Measurements from ENCODE around the gene STAP1. TPM values are rescaled to one million over a fixed set of nuclear protein-coding genes. Genes with fewer than 3 reads are reported as not detected.
"Not testable (repeated sequence)": the region's sequence is repeated elsewhere in the genome, so short reads cannot be mapped to it uniquely, and the experiment has no call there.

The STAP1 gene
- total RNA-seq, 2 experiments from 2014 or later = 88.4 to 111 TPM

DNA sequence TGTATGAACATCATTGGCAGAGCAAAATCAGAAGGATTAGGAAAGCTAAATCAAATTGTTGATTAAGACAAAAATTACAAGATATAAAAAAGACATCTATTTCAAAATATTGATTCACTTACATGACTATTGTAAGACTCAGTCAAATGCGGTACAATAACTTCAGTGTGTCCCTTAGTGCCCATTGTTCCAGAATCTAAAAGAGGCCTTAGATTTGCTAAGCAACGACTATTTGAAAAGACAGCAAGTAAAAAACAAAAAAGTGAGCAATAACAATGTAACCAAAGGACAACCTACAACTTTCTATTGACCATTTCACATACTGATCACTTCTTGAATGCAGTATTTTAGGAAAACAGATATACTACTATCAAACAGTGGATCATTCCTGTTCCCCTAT is 76.8 kb downstream of the STAP1 start:
- TF ChIP-seq, protein P1, sequence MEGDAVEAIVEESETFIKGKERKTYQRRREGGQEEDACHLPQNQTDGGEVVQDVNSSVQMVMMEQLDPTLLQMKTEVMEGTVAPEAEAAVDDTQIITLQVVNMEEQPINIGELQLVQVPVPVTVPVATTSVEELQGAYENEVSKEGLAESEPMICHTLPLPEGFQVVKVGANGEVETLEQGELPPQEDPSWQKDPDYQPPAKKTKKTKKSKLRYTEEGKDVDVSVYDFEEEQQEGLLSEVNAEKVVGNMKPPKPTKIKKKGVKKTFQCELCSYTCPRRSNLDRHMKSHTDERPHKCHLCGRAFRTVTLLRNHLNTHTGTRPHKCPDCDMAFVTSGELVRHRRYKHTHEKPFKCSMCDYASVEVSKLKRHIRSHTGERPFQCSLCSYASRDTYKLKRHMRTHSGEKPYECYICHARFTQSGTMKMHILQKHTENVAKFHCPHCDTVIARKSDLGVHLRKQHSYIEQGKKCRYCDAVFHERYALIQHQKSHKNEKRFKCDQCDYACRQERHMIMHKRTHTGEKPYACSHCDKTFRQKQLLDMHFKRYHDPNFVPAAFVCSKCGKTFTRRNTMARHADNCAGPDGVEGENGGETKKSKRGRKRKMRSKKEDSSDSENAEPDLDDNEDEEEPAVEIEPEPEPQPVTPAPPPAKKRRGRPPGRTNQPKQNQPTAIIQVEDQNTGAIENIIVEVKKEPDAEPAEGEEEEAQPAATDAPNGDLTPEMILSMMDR (conservative IDR thresholded peaks at IDR 0.05; ENCODE audit: low read length) = no peak
- no peak for TF ChIP-seq EZH2phosphoT487 (IDR thresholded peaks at IDR 0.05; ENCODE audit: borderline replicate concordance, low read depth, low read length)
- intact Hi-C loops (cut with micrococcal nuclease; ENCODE audit: unreplicated experiment) = no loop called here
- H3K4me3 ChIP-seq (ENCODE audit: low read depth, low read length, poor library complexity, severe bottlenecking) = no peak overlapping the region
- H3K27ac ChIP-seq (ENCODE audit: low read depth, low read length, poor library complexity, severe bottlenecking) = no peak overlapping the region
- no peaks in the 10 kb centered on the region for H4K20me1 ChIP-seq (ENCODE audit: insufficient read depth, low read length)
- BruUV-seq (replicated peaks) = no TSS peak
- POLR2A ChIA-PET = interaction anchor here (1.1 kb wide), 1 partner anchor 9 kb away, joined by 3 read pairs; no protein-coding TSS in a partner anchor
- H3K4me2 ChIP-seq (ENCODE audit: low read length) = no peak overlapping the region
- no peaks in the 10 kb centered on the region for H3K9me3 ChIP-seq (ENCODE audit: low read length)
- H2AFZ ChIP-seq (ENCODE audit: low read length) = no peak overlapping the region
- no peaks in the 10 kb centered on the region for H3K79me2 ChIP-seq (ENCODE audit: insufficient read depth, low read depth, low read length)
- DNase-seq (ENCODE audit: low spot score) = no peak
- peaks cover 92% of the 10 kb centered on the region for H3K36me3 ChIP-seq (ENCODE audit: insufficient read depth, low read length)
- H3K4me1 ChIP-seq (ENCODE audit: insufficient read depth, low read length, poor library complexity, severe bottlenecking) = no peaks in the 10 kb centered on the region
- H3K9me2 ChIP-seq (ENCODE audit: insufficient read depth, low read length) = no peaks in the 10 kb centered on the region
- CTCF ChIA-PET (ENCODE audit: unreplicated experiment) = no interaction called here

DNA sequence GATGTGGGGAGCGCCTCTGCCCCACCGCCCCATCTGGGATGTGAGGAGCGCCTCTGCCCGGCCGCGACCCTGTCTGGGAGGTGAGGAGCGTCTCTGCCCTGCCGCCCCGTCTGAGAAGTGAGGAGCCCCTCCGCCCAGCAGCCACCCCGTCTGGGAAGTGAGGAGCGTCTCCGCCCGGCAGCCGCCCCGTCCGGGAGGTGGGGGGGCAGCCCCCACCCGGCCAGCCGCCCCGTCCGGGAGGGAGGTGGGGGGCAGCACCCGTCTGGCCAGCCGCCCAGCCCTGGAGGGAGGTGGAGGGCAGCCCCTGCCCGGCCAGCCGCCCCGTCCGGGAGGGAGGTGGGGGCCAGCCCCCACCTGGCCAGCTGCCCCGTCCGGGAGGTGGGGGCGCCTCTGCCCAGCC is 78.5 kb downstream of the STAP1 start:
- H3K4me3 ChIP-seq (ENCODE audit: low read depth, low read length, poor library complexity, severe bottlenecking); H4K20me1 ChIP-seq (ENCODE audit: insufficient read depth, low read length); intact Hi-C loops (cut with micrococcal nuclease; ENCODE audit: unreplicated experiment); H3K79me2 ChIP-seq (ENCODE audit: insufficient read depth, low read depth, low read length); CTCF ChIA-PET (ENCODE audit: unreplicated experiment); H3K9me2 ChIP-seq (ENCODE audit: insufficient read depth, low read length); H3K9me3 ChIP-seq (ENCODE audit: low read length); BruUV-seq (replicated peaks); H3K4me1 ChIP-seq (ENCODE audit: insufficient read depth, low read length, poor library complexity, severe bottlenecking); H3K27ac ChIP-seq (ENCODE audit: low read depth, low read length, poor library complexity, severe bottlenecking); DNase-seq (ENCODE audit: low spot score); H3K4me2 ChIP-seq (ENCODE audit: low read length); POLR2A ChIA-PET; H2AFZ ChIP-seq (ENCODE audit: low read length): not testable (repeated sequence)
- H3K36me3 ChIP-seq (ENCODE audit: insufficient read depth, low read length) = peaks cover 90% of the 10 kb centered on the region

DNA sequence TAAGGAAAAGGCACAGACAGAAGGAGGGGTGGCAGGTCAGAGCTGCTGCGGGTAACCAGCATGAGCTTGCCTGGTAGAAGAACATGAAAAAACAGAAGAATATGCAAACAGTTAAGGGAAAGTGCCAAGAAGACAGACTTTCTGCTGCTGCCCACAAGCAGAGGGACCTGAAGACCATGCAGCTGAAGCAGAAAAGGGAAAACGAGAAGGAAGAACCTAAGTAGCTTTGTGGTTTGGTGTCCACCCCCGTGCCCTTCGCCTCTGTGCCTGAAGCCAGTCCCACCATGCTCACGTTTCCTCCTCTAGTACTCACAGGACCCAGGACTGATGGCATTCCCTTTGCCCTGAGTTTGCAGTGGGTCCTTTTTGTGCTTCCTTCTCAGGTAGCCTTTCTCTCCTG is 79.6 kb downstream of the STAP1 start:
- Histone ChIP-seq H2AFZ (ENCODE audit: low read length) (no peak overlapping the region), H3K4me3 (ENCODE audit: low read depth, low read length, poor library complexity, severe bottlenecking) (no peak overlapping the region), H3K9me2 (ENCODE audit: insufficient read depth, low read length) (no peaks in the 10 kb centered on the region), H3K4me1 (ENCODE audit: insufficient read depth, low read length, poor library complexity, severe bottlenecking) (no peaks in the 10 kb centered on the region), H4K20me1 (ENCODE audit: insufficient read depth, low read length) (no peaks in the 10 kb centered on the region), H3K27ac (ENCODE audit: low read depth, low read length, poor library complexity, severe bottlenecking) (no peak overlapping the region), H3K4me2 (ENCODE audit: low read length) (no peak overlapping the region), H3K36me3 (ENCODE audit: insufficient read depth, low read length) (peaks cover 86% of the 10 kb centered on the region), H3K9me3 (ENCODE audit: low read length) (no peaks in the 10 kb centered on the region), H3K79me2 (ENCODE audit: insufficient read depth, low read depth, low read length) (no peaks in the 10 kb centered on the region)
- intact Hi-C loops (cut with micrococcal nuclease; ENCODE audit: unreplicated experiment) = no loop called here
- DNase-seq (ENCODE audit: low spot score) = no peak
- TF ChIP-seq EZH2phosphoT487 (IDR thresholded peaks at IDR 0.05; ENCODE audit: borderline replicate concordance, low read depth, low read length) = no peak
- CTCF ChIA-PET (ENCODE audit: unreplicated experiment) = no interaction called here
- POLR2A ChIA-PET = interaction anchor here (1.2 kb wide), 1 partner anchor 9 kb away, joined by 3 read pairs; no protein-coding TSS in a partner anchor
- BruUV-seq (replicated peaks) = no TSS peak

DNA sequence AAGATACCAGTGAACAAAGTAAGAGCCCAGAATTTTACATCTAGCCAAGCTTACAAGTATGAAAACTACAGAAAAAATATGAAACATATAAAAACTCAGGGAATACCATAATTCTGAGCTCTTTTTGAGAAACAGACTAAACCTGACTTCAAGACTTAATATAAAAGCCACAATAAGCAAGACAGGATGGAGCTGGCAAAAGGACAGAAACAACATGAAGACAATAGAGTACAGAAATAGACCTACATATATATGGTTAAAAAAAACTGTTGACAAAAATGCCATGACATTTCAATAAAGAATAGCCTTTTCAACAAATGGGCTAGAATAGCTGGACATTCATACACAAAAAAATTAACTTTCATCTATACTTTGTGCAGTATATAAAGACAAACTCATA is 93.0 kb downstream of the STAP1 start:
- ChIA-PET CTCF (ENCODE audit: unreplicated experiment) (no interaction called here), POLR2A (interaction anchor here (0.7 to 1.2 kb wide), 3 partner anchors 10 to 29 kb away, joined by 3 to 4 read pairs (median 3); no protein-coding TSS in a partner anchor)
- H3K36me3 ChIP-seq (ENCODE audit: insufficient read depth, low read length) = peaks cover 55% of the 10 kb centered on the region
- H2AFZ ChIP-seq (ENCODE audit: low read length) = no peak overlapping the region
- no peaks in the 10 kb centered on the region for H4K20me1 ChIP-seq (ENCODE audit: insufficient read depth, low read length)
- H3K79me2 ChIP-seq (ENCODE audit: insufficient read depth, low read depth, low read length) = no peaks in the 10 kb centered on the region
- H3K4me2 ChIP-seq (ENCODE audit: low read length) = no peak overlapping the region
- no peak overlapping the region for H3K4me3 ChIP-seq (ENCODE audit: low read depth, low read length, poor library complexity, severe bottlenecking)
- no peaks in the 10 kb centered on the region for H3K9me2 ChIP-seq (ENCODE audit: insufficient read depth, low read length)
- H3K27ac ChIP-seq (ENCODE audit: low read depth, low read length, poor library complexity, severe bottlenecking) = no peak overlapping the region
- no peaks in the 10 kb centered on the region for H3K9me3 ChIP-seq (ENCODE audit: low read length)
- BruUV-seq (replicated peaks) = no TSS peak
- DNase-seq (ENCODE audit: low spot score) = no peak
- TF ChIP-seq, protein P1 (conservative IDR thresholded peaks at IDR 0.05; ENCODE audit: low read length) = no peak
- TF ChIP-seq EZH2phosphoT487 (IDR thresholded peaks at IDR 0.05; ENCODE audit: borderline replicate concordance, low read depth, low read length) = no peak
- intact Hi-C loops (cut with micrococcal nuclease; ENCODE audit: unreplicated experiment) = no loop called here
- H3K4me1 ChIP-seq (ENCODE audit: insufficient read depth, low read length, poor library complexity, severe bottlenecking) = no peaks in the 10 kb centered on the region
